NT2/D1 (cell line): ENCODE results near the gene RTTN.

Experiments
- DNase-seq: peaks from one replicate; pipeline ENCODE4 v3.0.0-alpha.2; 2011; ENCODE audit warnings: low read depth, low spot score
- H3K27me3 ChIP-seq: 2 replicates; pipeline ENCODE4 v1.6.0; 2011; ENCODE audit warnings: mild to moderate bottlenecking; ENCODE audit not compliant: insufficient read length, insufficient read depth
- H3K36me3 ChIP-seq: 2 replicates; pipeline ENCODE4 v1.6.1; 2011; ENCODE audit warnings: mild to moderate bottlenecking, low read length, mixed read lengths; ENCODE audit not compliant: insufficient read depth, insufficient read length
- H3K4me1 ChIP-seq: 2 replicates; pipeline ENCODE4 v1.5.1; 2011; ENCODE audit not compliant: insufficient read depth, insufficient read length
- H3K4me3 ChIP-seq: 2 replicates; pipeline ENCODE4 v1.5.1; 2011; ENCODE audit warnings: low read depth; ENCODE audit not compliant: insufficient read length
- H3K9ac ChIP-seq: 2 replicates; pipeline ENCODE4 v1.6.0; 2011; ENCODE audit warnings: low read depth; ENCODE audit not compliant: insufficient read length
- H3K9me3 ChIP-seq: 2 replicates; pipeline ENCODE4 v1.5.1; 2011; ENCODE audit warnings: mild to moderate bottlenecking, low read length; ENCODE audit not compliant: insufficient read depth
- SUZ12 ChIP-seq: IDR thresholded peaks from 2 replicates; pipeline ENCODE4 v1.6.1; 2011; ENCODE audit not compliant: insufficient read length, insufficient read depth; ENCODE audit errors: extremely low read depth
- YY1 ChIP-seq: IDR thresholded peaks from 2 replicates; pipeline ENCODE4 v1.6.1; 2011; ENCODE audit not compliant: insufficient read length, insufficient read depth
- ZNF274 ChIP-seq: IDR thresholded peaks from 2 replicates; pipeline ENCODE4 v1.6.1; 2011; ENCODE audit warnings: mild to moderate bottlenecking, low read depth, low read length

Gene RTTN

GRCh38 chr18:70149156-70149555, 56.3 kb downstream of the RTTN start:
- no peak overlapping the region for H3K9ac ChIP-seq
- H3K4me3 ChIP-seq: no peak overlapping the region
- no peaks in the 10 kb centered on the region for H3K27me3 ChIP-seq
- H3K36me3 ChIP-seq: peaks cover 18% of the 10 kb centered on the region
- DNase-seq: no peak
- no peaks in the 10 kb centered on the region for H3K4me1 ChIP-seq
- TF ChIP-seq ZNF274 (no peak), SUZ12 (no peak), YY1 (no peak)
- no peaks in the 10 kb centered on the region for H3K9me3 ChIP-seq

GRCh38 chr18:70148039-70148938, 57.2 kb downstream of the RTTN start:
- Histone ChIP-seq H3K9ac (no peak overlapping the region), H3K36me3 (peaks cover 20% of the 10 kb centered on the region), H3K4me1 (no peaks in the 10 kb centered on the region), H3K27me3 (no peaks in the 10 kb centered on the region), H3K9me3 (no peaks in the 10 kb centered on the region), H3K4me3 (no peak overlapping the region)
- no peak for DNase-seq
- TF ChIP-seq SUZ12: no peak
- no peak for TF ChIP-seq YY1
- no peak for TF ChIP-seq ZNF274

GRCh38 chr18:70146174-70146573, 59.3 kb downstream of the RTTN start:
- Histone ChIP-seq H3K4me1 (no peaks in the 10 kb centered on the region), H3K36me3 (peaks cover 22% of the 10 kb centered on the region), H3K9me3 (no peaks in the 10 kb centered on the region), H3K9ac (no peak overlapping the region), H3K27me3 (no peaks in the 10 kb centered on the region), H3K4me3 (no peak overlapping the region)
- TF ChIP-seq ZNF274: no peak
- no peak for TF ChIP-seq YY1
- no peak for TF ChIP-seq SUZ12
- no peak for DNase-seq

- no peak for TF ChIP-seq ZNF274
- TF ChIP-seq YY1: no peak
- no peak for TF ChIP-seq SUZ12
- H3K9me3 ChIP-seq: no peaks in the 10 kb centered on the region
- DNase-seq: no peak
- H3K9ac ChIP-seq: no peak overlapping the region
- peaks cover 4% of the 10 kb centered on the region for H3K36me3 ChIP-seq
- no peaks in the 10 kb centered on the region for H3K27me3 ChIP-seq
- H3K4me3 ChIP-seq: no peak overlapping the region
- H3K4me1 ChIP-seq: no peaks in the 10 kb centered on the region
Measured at GRCh38 chr18:70142001-70142400, 63.5 kb downstream of the RTTN start.

GRCh38 chr18:70139138-70139537, 66.3 kb downstream of the RTTN start:
- no peak for DNase-seq
- Histone ChIP-seq H3K9ac (no peak overlapping the region), H3K27me3 (no peaks in the 10 kb centered on the region)

GRCh38 chr18:70135604-70136003, 69.9 kb downstream of the RTTN start:
- Histone ChIP-seq H3K9me3 (no peaks in the 10 kb centered on the region), H3K27me3 (no peaks in the 10 kb centered on the region), H3K4me1 (no peaks in the 10 kb centered on the region), H3K36me3 (no peaks in the 10 kb centered on the region), H3K9ac (no peak overlapping the region), H3K4me3 (no peak overlapping the region)
- no peak for DNase-seq
- no peak for TF ChIP-seq ZNF274
- no peak for TF ChIP-seq SUZ12
- no peak for TF ChIP-seq YY1

More at GRCh38 chr18:70139138-70139537, 66.3 kb downstream of the RTTN start:
- no peak for TF ChIP-seq YY1
- TF ChIP-seq SUZ12: no peak
- no peak for TF ChIP-seq ZNF274
- Histone ChIP-seq H3K4me1 (no peaks in the 10 kb centered on the region), H3K4me3 (no peak overlapping the region), H3K9me3 (no peaks in the 10 kb centered on the region), H3K36me3 (peaks cover 4% of the 10 kb centered on the region)

GRCh38 chr18:70132999-70133398, 72.5 kb downstream of the RTTN start:
- DNase-seq: no peak
- H3K4me1 ChIP-seq: no peaks in the 10 kb centered on the region
- TF ChIP-seq SUZ12 (no peak), YY1 (no peak), ZNF274 (no peak)
- no peak overlapping the region for H3K4me3 ChIP-seq
- no peaks in the 10 kb centered on the region for H3K9me3 ChIP-seq
- no peaks in the 10 kb centered on the region for H3K36me3 ChIP-seq
- no peak overlapping the region for H3K9ac ChIP-seq
- no peaks in the 10 kb centered on the region for H3K27me3 ChIP-seq
